Gastrocnemius medialis (tissue), 4 donors: Measurements from ENCODE around the gene ONECUT3. TPM values are rescaled to one million over a fixed set of nuclear protein-coding genes. Genes with fewer than 3 reads are reported as not detected.

Experiments used
- ATAC-seq, 2 donors: fragments of 150-250 bp; one replicate each; pipeline ENCODE4 v1.9.1; 2016
- DNase-seq, 2 donors: peaks; one replicate each; pipeline ENCODE4 v3.0.0-alpha.2; 2019
- H3K27ac ChIP-seq, 4 donors: fragments of 200-600 bp; sonication (generic); 1 replicate in 1 of 4; 2 replicates in 3 of 4; pipeline ENCODE4 v1.5.1; 2016 to 2018; ENCODE audit warnings: mild to moderate bottlenecking in 2 of 4, moderate library complexity in 1 of 4
- H3K27me3 ChIP-seq, 3 donors: fragments of 200-600 bp; sonication (generic) in 2 of 3; 1 replicate in 1 of 3; 2 replicates in 2 of 3; pipeline versions ENCODE4 v1.5.1 to v1.6.0; 2016 to 2019; ENCODE audit warnings: mild to moderate bottlenecking in 1 of 3, moderate library complexity in 1 of 3
- H3K36me3 ChIP-seq, 2 donors: fragments of 200-600 bp; sonication (generic) in 1 of 2; one replicate each; pipeline ENCODE4 v1.5.1; 2017 to 2018
- H3K4me1 ChIP-seq, 2 donors: fragments of 200-600 bp; sonication (generic) in 1 of 2; one replicate each; pipeline ENCODE4 v1.5.1; 2016 to 2017; ENCODE audit warnings: mild to moderate bottlenecking in 2 of 2
- H3K4me3 ChIP-seq, 4 donors: fragments of 200-600 bp; sonication (generic) in 3 of 4; 1 replicate in 1 of 4; 2 replicates in 3 of 4; pipeline ENCODE4 v1.5.1; 2016 to 2019; ENCODE audit warnings: mild to moderate bottlenecking in 2 of 4
- H3K9me3 ChIP-seq, 3 donors: fragments of 200-600 bp; sonication (generic) in 2 of 3; 1 replicate in 1 of 3; 2 replicates in 2 of 3; pipeline ENCODE4 v1.5.1; 2016 to 2019
- CTCF ChIP-seq, 5 experiments: fragments of 450-650 bp in 3 of 5; fragments of 200-600 bp in 2 of 5; sonication (generic) in 2 of 5; IDR thresholded peaks in 4 of 5; conservative IDR thresholded peaks in 1 of 5; 1 replicate in 4 of 5; 2 replicates in 1 of 5; pipeline ENCODE4 v1.5.1; 2016 to 2019; ENCODE audit warnings: antibody characterized with exemption in 5 of 5, mild to moderate bottlenecking in 3 of 5, moderate library complexity in 3 of 5
- POLR2A ChIP-seq, 2 donors: fragments of 450-650 bp; IDR thresholded peaks; one replicate each; pipeline ENCODE4 v1.6.1; 2017; ENCODE audit warnings: antibody characterized with exemption in 2 of 2, mild to moderate bottlenecking in 2 of 2, moderate library complexity in 2 of 2
- in situ Hi-C, 4 donors: fragments of 200-750 bp; cut with MboI; loops; one replicate each; pipeline versions ENCODE4 v1.15.0 to v1.8.0; 2017; ENCODE audit warnings: low sequenced_read_pairs in 4 of 4
- intact Hi-C: fragments of 100-400 bp; cut with DNase I; formaldehyde crosslinking; loops from one replicate; pipeline ENCODE4 v1.15.1; 2023; ENCODE audit warnings: low total_unique reads
- total RNA-seq, 4 donors: library from RNA; depleted of rRNA; stranded (reverse); fragments of >200 nt; gene quantifications; one replicate each; pipeline versions ENCODE4 v1.1.0 to v1.2.3, GENCODE V29; 2016

ONECUT3 gene
- total RNA-seq, 4 donors from 2014 or later = not detected

- H3K27me3 ChIP-seq = no peaks in the 10 kb centered on the region
- H3K4me1 ChIP-seq = peaks cover 11 to 18% of the 10 kb centered on the region in 2 donors
- no peak for DNase-seq
- H3K9me3 ChIP-seq = no peaks in the 10 kb centered on the region
- TF ChIP-seq POLR2A (IDR thresholded peaks at IDR 0.05) (no peak), CTCF (IDR thresholded peaks at IDR 0.05 in 4 of 5, conservative IDR thresholded peaks at IDR 0.05 in 1 of 5) (no peak)
- H3K4me3 ChIP-seq = no peak overlapping the region
- intact Hi-C loops (no loop called here), in situ Hi-C loops (no loop called here)
- H3K27ac ChIP-seq = no peak overlapping the region
- no peak for ATAC-seq
- peaks cover 0 to 65% of the 10 kb centered on the region in 2 donors for H3K36me3 ChIP-seq
These were observed 63.4 kb downstream of the ONECUT3 start for GRCh38 chr19:1816530-1817298.

- intact Hi-C loops = no loop called here
- no peak for ATAC-seq
These were observed 64.4 kb downstream of the ONECUT3 start for GRCh38 chr19:1817553-1818179.

GRCh38 chr19:1818549-1819195, 65.4 kb downstream of the ONECUT3 start:
- H3K27me3 ChIP-seq = no peaks in the 10 kb centered on the region
- peaks cover 0 to under 1% of the 10 kb centered on the region in 2 donors for H3K4me1 ChIP-seq
- ATAC-seq (no peak), DNase-seq (no peak)
- intact Hi-C loops = no loop called here
- TF ChIP-seq POLR2A (IDR thresholded peaks at IDR 0.05) = no peak
- no peak for TF ChIP-seq CTCF (IDR thresholded peaks at IDR 0.05 in 4 of 5, conservative IDR thresholded peaks at IDR 0.05 in 1 of 5)
- H3K9me3 ChIP-seq = no peaks in the 10 kb centered on the region
- H3K27ac ChIP-seq = no peak overlapping the region
- peaks cover 0 to 78% of the 10 kb centered on the region in 2 donors for H3K36me3 ChIP-seq
- no peak overlapping the region for H3K4me3 ChIP-seq
- in situ Hi-C loops = no loop called here

More at GRCh38 chr19:1817553-1818179, 64.4 kb downstream of the ONECUT3 start:
- DNase-seq = no peak
- TF ChIP-seq POLR2A (IDR thresholded peaks at IDR 0.05) (no peak), CTCF (IDR thresholded peaks at IDR 0.05 in 4 of 5, conservative IDR thresholded peaks at IDR 0.05 in 1 of 5) (no peak)
- Histone ChIP-seq H3K36me3 (peaks cover 0 to 68% of the 10 kb centered on the region in 2 donors), H3K4me3 (no peak overlapping the region), H3K9me3 (no peaks in the 10 kb centered on the region), H3K27me3 (no peaks in the 10 kb centered on the region), H3K4me1 (peaks cover 8 to 10% of the 10 kb centered on the region in 2 donors), H3K27ac (no peak overlapping the region)
- in situ Hi-C loops = no loop called here

GRCh38 chr19:1819341-1820255, 66.3 kb downstream of the ONECUT3 start:
- H3K9me3 ChIP-seq = no peaks in the 10 kb centered on the region
- H3K27me3 ChIP-seq = no peaks in the 10 kb centered on the region
- DNase-seq = no peak
- ATAC-seq = no peak
- H3K4me1 ChIP-seq = no peaks in the 10 kb centered on the region
- in situ Hi-C loops = no loop called here
- H3K27ac ChIP-seq = no peak overlapping the region
- no peak overlapping the region for H3K4me3 ChIP-seq
- intact Hi-C loops = no loop called here
- TF ChIP-seq POLR2A (IDR thresholded peaks at IDR 0.05) (no peak), CTCF (IDR thresholded peaks at IDR 0.05 in 4 of 5, conservative IDR thresholded peaks at IDR 0.05 in 1 of 5) (no peak)
- peaks cover 0 to 88% of the 10 kb centered on the region in 2 donors for H3K36me3 ChIP-seq
